ENCODE measurements around the gene MTRF1L.

MTRF1L gene

DNA sequence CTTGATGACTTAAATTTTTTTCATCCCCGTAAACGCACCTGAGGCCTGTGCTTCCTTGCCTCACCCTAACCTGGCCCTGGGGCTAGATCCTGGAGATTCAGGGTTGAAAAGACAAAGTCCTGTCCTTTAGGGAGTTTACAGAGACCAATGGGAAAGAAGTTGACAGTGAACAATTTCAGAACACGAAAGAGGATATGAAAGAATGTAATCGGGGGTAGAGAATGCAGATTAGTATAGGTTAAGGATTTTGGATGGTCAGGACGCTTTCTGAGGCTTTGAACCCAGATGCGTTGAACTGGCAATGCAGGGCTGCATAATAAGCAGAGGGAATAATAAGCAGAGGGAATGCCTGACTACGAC, 18.0 kb downstream of the MTRF1L start:
- Histone ChIP-seq H3K36me3 (replicated peaks; ENCODE audit: insufficient read depth, low read length) (no peaks in the 10 kb centered on the region; the same call in 1 of the 2 replicates), H3K4me3 (ENCODE audit: low read length) (peak overlapping the region; percentile 78), H3K27me3 (replicated peaks; ENCODE audit: insufficient read depth, low read length) (no peaks in the 10 kb centered on the region), H3K9me2 (replicated peaks; ENCODE audit: insufficient read depth, low read length) (no peaks in the 10 kb centered on the region), H3K4me2 (ENCODE audit: low read depth, low read length) (peak overlapping the region; percentile 78), H3K79me2 (ENCODE audit: low read length) (peaks cover 66% of the 10 kb centered on the region), H3K9me3 (replicated peaks; ENCODE audit: insufficient read depth, low read length) (no peaks in the 10 kb centered on the region), H3F3A (ENCODE audit: insufficient read depth, low read length) (0 out of 2 replicates have a peak, but pooled peaks cover 7% of the 10 kb centered on the region), H2AFZ (ENCODE audit: low read length) (no peak overlapping the region), H3K27ac (ENCODE audit: low read length) (peak overlapping the region; percentile 92), H4K20me1 (ENCODE audit: insufficient read depth, low read length) (no peaks in the 10 kb centered on the region), H3K9ac (ENCODE audit: low read length) (peak overlapping the region; percentile 98), H3K4me1 (ENCODE audit: low read length) (no peaks in the 10 kb centered on the region)
- no peak for DNase-seq
- TF ChIP-seq EZH2 (optimal IDR thresholded peaks at IDR 0.05; ENCODE audit: low read depth, low read length) (no peak), EZH2phosphoT487 (IDR thresholded peaks at IDR 0.05; ENCODE audit: low read length) (no peak)
- TF ChIP-seq, protein P1, sequence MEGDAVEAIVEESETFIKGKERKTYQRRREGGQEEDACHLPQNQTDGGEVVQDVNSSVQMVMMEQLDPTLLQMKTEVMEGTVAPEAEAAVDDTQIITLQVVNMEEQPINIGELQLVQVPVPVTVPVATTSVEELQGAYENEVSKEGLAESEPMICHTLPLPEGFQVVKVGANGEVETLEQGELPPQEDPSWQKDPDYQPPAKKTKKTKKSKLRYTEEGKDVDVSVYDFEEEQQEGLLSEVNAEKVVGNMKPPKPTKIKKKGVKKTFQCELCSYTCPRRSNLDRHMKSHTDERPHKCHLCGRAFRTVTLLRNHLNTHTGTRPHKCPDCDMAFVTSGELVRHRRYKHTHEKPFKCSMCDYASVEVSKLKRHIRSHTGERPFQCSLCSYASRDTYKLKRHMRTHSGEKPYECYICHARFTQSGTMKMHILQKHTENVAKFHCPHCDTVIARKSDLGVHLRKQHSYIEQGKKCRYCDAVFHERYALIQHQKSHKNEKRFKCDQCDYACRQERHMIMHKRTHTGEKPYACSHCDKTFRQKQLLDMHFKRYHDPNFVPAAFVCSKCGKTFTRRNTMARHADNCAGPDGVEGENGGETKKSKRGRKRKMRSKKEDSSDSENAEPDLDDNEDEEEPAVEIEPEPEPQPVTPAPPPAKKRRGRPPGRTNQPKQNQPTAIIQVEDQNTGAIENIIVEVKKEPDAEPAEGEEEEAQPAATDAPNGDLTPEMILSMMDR (IDR thresholded peaks at IDR 0.05; ENCODE audit: low read length), result no peak

DNA sequence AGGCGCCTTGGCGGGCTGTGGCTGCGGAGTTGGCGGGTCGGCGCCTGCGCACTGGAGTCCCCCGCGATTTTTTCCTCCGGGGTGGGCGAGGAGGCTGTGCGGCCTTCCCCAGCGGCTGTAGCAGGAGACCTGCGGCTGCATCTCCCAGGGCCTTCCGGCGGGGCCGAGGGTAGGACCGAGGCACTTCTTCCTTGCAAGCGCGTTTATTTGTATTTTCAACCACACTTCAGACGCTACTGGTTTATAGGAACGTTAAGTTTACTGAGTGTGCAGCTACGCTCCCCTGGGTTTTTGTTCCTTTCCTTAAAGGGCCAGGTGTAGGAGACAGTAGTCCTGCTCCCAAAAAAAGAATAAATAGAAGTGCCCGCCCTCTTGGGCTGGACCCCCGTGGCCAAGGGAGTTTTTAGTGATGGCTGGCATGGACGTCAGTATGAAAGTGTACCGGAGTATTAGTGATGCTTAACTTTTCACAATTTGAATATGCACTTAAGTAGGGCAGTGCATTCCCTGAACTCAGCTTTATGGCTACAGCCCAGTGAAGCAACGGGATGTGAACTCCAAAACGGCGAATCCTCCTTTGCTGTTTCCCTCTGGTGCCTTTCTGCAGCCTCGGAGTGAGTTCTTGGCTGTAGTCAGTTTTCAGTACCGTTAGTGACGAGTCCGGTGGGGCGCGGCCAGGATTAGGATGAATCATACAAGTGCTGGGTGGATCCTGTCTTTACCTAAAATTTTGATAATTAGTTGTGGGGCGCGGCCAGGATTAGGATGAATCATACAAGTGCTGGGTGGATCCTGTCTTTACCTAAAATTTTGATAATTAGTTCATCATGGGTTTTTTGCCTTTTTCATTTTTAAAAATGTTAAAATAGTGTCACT, 18.6 kb downstream of the MTRF1L start:
- Histone ChIP-seq H2AFZ (ENCODE audit: low read length) (peak overlapping the region; percentile 69), H3F3A (ENCODE audit: insufficient read depth, low read length) (0 out of 2 replicates have a peak, but pooled peaks cover 7% of the 10 kb centered on the region)
- DNase-seq, result peak; percentile 92

DNA sequence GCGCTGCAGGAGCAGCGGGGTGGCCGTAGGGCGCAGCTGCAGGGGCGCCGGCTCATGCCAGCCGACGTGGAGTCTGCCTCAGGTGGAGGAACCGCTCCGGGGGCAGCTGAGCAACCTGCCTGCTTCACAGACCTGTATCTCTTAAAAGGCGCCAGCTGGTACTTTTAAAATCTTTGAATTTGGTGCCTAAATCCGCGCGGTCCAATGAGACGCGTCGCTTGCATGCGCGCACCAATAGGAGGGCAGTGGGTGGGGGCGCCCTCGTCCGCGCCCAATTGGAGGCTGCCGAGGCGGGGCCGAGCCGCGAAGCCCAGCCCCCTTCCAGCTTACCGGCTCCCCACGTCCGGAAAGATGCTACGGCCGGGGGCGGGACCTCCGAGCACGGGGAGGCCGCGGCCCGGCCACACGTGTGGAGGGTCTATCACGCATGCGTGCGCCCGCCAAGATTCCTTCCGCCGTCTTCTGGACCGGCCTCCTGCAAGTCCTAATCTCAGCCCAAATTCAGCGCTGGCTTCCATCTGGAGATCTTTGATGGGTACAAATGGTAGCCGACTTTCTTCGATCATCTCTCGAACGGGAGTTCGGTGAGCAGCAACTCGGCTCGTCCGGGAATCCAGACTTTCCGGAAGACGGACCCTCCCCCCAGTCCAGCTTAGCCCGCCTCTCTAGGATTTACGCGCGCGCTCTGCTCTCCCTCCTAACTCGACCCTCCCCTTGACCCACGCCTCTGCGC, 19.4 kb downstream of the MTRF1L start, which contains the start of gene FBXO5:
Gene FBXO5, minus strand, starts transcription at position 138 of the 733 bp plus-strand sequence. Its CDS starts 82 bp downstream, at position 56.
- Histone ChIP-seq H4K20me1 (ENCODE audit: insufficient read depth, low read length) (no peaks in the 10 kb centered on the region), H3K4me2 (ENCODE audit: low read depth, low read length) (peak within 1 kb of the TSS; percentile 78), H3K27me3 (replicated peaks; ENCODE audit: insufficient read depth, low read length) (no peaks in the 10 kb centered on the region), H3K4me1 (ENCODE audit: low read length) (no peaks in the 10 kb centered on the region), H3K9ac (ENCODE audit: low read length) (peak within 1 kb of the TSS; percentile 98), H3K27ac (ENCODE audit: low read length) (peak within 1 kb of the TSS; percentile 92), H3K4me3 (ENCODE audit: low read length) (peak within 1 kb of the TSS; percentile 80), H3K79me2 (ENCODE audit: low read length) (peaks cover 79% of the 10 kb centered on the region), H3K9me3 (replicated peaks; ENCODE audit: insufficient read depth, low read length) (no peaks in the 10 kb centered on the region), H3K36me3 (replicated peaks; ENCODE audit: insufficient read depth, low read length) (no peaks in the 10 kb centered on the region; the same call in 1 of the 2 replicates), H3K9me2 (replicated peaks; ENCODE audit: insufficient read depth, low read length) (no peaks in the 10 kb centered on the region), H2AFZ (ENCODE audit: low read length) (peak within 1 kb of the TSS; percentile 69), H3F3A (ENCODE audit: insufficient read depth, low read length) (0 out of 2 replicates have a peak, but pooled peaks cover 7% of the 10 kb centered on the region)
- no peak for TF ChIP-seq EZH2 (optimal IDR thresholded peaks at IDR 0.05; ENCODE audit: low read depth, low read length)
- no peak for TF ChIP-seq EZH2phosphoT487 (IDR thresholded peaks at IDR 0.05; ENCODE audit: low read length)
- TF ChIP-seq, protein P1 (IDR thresholded peaks at IDR 0.05; ENCODE audit: low read length), result no peak
- DNase-seq, result peak; percentile 93

More for the DNA sequence above, 18.6 kb downstream of the MTRF1L start:
- Histone ChIP-seq H3K4me2 (ENCODE audit: low read depth, low read length) (peak overlapping the region; percentile 78), H3K4me3 (ENCODE audit: low read length) (peak overlapping the region; percentile 78), H3K9me2 (replicated peaks; ENCODE audit: insufficient read depth, low read length) (no peaks in the 10 kb centered on the region), H3K27ac (ENCODE audit: low read length) (peak overlapping the region; percentile 92), H3K36me3 (replicated peaks; ENCODE audit: insufficient read depth, low read length) (no peaks in the 10 kb centered on the region; the same call in 1 of the 2 replicates), H4K20me1 (ENCODE audit: insufficient read depth, low read length) (no peaks in the 10 kb centered on the region), H3K79me2 (ENCODE audit: low read length) (peaks cover 73% of the 10 kb centered on the region), H3K9me3 (replicated peaks; ENCODE audit: insufficient read depth, low read length) (no peaks in the 10 kb centered on the region), H3K4me1 (ENCODE audit: low read length) (no peaks in the 10 kb centered on the region), H3K27me3 (replicated peaks; ENCODE audit: insufficient read depth, low read length) (no peaks in the 10 kb centered on the region), H3K9ac (ENCODE audit: low read length) (peak overlapping the region; percentile 98)
- TF ChIP-seq, protein P1 (IDR thresholded peaks at IDR 0.05; ENCODE audit: low read length), result no peak
- TF ChIP-seq EZH2 (optimal IDR thresholded peaks at IDR 0.05; ENCODE audit: low read depth, low read length) (no peak), EZH2phosphoT487 (IDR thresholded peaks at IDR 0.05; ENCODE audit: low read length) (no peak)
